NCI-H2171 treated with DMSO at 0.1 percent for 48 hours (cell line): Measurements from ENCODE around the gene FTO.
A peak's percentile ranks its signal among the peaks of the same experiment; 100 is the strongest.

ENCODE experiments used
- DNase-seq: peaks from one replicate; lab custom pipeline; 2025; lab: John Stamatoyannopoulos, UW

Gene FTO

GRCh38 chr16:54090602-54091001 is 386.6 kb downstream of the FTO start:
- DNase-seq: no peak

- no peak for DNase-seq
Observed at GRCh38 chr16:54093281-54093680, 389.3 kb downstream of the FTO start.

DNA sequence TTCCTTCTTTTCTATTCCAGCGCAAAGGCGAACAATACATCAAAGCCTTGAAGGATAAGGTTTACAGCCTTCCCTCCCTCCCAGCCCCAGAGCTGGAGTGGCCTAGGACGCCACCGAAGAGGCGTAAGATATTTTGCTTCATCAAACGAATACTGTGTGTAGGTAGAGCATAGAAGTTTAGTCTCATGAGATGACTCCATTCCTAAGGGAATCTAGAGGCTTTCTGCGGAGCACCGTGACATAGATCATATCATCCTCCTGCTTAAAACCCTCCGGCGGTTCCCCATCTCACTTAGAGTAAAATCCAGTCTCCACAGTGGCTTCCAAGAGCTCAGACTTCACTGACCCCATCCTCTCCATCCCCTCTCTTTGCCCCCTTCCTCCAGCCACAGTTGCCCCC is 390.7 kb downstream of the FTO start:
- no peak for DNase-seq

- DNase-seq: no peak
Observed at GRCh38 chr16:54096607-54097006, 392.7 kb downstream of the FTO start.

DNA sequence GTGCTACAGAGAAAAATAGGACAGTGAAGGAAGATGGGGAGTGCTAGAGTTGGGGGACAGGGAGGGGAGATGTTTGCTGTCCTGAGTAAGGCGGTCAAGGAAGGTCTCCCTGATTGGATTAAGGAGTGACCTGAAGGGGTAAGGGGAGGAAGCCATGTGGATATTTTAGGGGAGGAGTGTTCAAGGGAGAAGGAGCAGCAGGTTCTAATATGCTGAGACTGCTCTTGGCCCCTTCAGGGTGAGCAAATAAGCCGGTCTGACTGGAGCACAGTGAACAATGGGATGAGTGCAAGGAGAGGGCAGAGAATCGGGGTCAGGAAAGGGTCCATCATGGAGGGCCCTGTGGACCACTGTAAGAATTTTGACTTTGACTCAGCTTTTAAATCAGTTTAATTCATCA is 393.8 kb downstream of the FTO start:
- DNase-seq: no peak

DNA sequence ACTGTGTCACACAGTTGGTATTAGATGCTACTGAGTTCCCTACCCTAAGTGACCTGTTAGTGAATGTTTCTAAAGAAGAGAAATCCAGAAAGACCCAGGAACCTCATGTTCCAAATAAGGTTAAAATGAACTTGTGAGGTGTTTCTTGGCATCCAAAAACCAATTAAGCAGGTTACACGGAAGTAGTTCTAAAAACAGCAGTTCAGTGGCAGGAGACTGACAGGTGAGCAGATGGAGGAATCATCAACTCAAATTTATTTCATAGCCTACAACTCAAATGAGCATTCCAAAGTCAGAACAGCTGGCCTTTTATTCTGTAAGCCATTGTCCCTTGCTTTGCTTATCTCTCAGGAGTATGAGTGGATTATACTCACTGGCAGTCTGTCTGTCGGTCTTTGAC is 394.3 kb downstream of the FTO start:
- DNase-seq: peak; percentile 70

GRCh38 chr16:54099627-54100026 is 395.7 kb downstream of the FTO start:
- DNase-seq: no peak

DNA sequence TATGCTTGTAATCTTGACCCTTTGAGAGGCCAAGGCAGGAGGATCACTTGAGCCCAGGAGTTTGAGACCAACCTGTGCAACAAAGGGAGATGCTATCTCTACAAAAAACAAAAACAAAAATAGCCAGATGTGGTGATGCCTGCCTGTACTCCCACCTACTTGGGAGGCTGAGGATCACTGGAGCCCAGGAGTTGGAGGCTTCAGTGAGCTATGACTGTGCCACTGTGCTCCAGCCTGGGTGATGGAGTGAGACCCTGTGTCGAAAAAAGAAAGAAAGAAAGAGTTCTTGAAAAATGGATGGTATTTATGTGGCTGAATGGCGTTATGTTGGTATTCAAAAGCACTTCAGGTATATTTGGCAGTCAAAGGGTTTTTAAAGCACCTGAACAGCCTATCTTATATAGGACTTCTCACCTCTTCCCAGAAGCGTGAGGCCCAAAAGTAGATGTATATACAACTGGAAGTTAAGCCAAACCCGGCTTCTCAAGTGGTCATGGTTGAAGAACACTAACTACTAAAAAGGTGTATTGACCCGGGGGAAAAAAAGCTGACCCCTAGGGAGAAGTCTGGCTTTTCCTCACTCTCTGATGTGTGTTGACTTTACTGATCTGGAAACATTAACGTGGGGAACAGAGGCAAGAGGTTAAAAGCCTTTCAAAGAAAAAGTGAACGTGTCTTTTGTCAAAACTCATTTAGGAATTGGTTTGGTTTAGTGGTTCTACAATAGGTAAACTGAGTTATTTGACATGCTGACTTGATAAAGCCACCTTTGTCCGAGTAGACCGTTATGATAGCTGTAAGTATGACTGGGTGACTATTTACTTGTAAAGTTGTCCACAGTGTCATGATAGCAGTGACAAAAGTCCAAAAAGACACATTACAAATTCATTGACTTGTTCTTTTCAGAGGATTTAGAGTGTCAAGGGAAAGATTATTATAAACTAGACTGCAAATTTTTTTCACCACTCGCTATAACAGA is 399.2 kb downstream of the FTO start:
- no peak for DNase-seq

DNA sequence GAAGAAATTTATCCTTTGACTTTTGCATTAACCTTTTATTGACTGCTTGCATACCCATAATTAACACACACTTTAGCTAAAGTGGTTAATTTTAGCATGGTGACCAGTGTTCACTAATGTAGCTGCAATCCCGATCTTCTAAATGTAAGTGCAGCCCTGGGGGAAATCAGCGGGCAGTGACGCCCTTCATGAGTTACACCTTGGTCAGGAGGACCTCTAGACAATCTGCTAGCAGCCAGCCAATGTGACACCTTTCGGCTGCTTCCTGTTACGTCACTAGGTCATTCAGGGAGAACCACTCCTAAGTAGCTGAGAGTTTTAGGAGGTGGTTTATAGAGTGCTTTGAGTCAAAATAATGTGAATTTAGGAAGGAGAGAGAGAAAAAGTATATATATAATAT is 402.1 kb downstream of the FTO start:
- DNase-seq: no peak

- DNase-seq: no peak
Observed at GRCh38 chr16:54107583-54108202, 403.7 kb downstream of the FTO start.

DNA sequence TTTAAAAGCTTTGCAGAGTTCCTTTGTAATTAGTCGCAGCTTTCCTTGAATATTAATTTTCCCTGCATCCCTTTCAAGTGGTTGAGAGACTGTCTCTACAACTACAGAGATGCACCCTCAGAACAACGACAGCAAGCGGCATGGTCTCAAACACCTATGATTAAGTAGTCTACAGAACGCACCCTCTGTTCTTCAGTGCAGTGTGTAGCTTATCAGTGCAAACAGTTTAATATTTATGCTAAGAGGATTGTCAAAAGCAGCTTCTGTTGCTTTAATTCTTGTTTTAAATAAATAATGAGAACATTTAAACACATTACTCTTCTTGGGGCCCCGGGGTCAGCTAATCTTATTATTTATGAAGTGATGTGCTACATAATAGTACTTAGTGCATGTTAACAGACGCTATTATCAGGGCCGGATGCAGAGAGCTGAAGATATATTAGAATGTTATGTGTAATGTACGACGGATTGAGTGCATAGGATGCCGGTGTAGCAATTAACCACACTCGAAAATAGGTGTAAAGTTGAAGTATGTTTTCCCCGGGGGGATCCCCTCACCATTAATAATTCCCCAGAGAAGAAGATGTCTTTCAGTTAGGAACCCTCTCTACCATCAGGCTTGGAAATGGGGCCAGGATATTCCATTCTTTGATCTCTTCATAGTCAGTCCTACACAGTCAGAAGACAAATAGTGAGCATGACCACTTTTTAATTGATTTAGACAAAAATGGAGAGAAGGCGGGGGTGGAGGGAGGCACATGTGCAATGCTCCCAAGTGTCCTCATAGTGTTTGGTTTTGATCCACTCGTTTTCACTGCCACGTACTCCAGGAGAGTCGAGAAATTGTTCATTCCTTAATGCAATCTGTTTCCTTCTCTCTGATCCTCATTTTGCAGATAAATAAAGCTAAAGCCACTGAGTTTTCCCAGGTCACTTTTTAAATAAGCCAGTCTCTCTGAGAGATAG is 406.3 kb downstream of the FTO start:
- DNase-seq: no peak

DNA sequence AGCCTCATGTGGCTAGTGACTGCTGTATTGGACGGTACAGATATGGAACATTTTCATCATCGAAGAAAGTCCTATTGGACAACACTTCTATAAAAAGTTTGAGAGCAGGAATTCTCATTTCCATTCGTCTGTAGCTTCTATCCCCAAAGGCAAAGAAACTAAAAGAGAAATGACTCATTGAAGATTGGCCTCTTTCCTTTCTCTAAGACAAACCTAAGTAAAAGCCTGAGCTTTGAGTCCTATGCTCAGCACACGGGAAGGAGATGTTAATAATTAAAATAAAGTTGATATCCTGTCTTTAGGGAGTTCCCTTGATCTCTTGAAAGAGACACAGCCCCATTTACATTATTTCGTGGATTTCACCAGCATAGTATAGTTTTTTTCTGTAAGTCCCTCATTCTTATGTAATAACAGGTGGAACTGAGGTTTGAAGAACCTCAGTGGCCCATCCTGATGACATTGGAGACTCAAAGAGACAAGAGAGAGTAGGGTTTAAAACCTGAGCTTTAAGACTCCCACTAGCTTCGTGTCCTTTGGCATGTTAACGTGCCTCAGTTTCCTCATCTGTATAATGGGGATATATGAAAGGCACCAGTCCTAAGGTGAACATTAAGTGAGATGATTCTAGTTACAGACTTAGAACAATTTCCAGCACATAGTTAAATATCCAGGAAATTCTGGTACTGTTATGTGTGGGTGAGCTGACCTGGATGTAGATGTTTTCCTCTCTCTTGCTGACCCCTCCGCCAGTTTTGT is 408.7 kb downstream of the FTO start:
- DNase-seq: no peak

- no peak for DNase-seq
Observed at GRCh38 chr16:54115558-54115957, 411.6 kb downstream of the FTO start.

GRCh38 chr16:54116124-54116655 is 412.2 kb downstream of the FTO start:
- no peak for DNase-seq

DNA sequence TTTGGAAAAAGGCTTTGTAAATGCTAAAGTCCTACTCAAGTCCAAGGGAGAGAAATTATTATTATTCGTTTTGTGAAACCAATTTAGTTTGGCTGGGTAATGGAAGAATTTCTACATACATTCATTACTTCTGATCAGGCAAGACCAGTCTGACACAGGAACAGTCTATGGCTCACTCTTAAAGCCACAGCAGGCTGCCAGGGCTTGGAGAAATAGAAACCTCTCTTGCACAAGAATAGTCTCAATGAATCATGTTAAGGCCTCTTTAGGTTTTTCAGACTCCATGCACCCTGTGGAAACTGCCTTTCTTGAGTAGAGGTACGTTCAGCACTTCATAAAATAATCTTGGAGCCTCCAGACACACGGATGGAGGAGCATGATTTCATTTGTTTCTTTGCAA is 414.9 kb downstream of the FTO start:
- DNase-seq: no peak

GRCh38 chr16:54120846-54121480 is 417.0 kb downstream of the FTO start:
- no peak for DNase-seq

GRCh38 chr16:54121539-54122295 is 417.8 kb downstream of the FTO start:
- DNase-seq: no peak

GRCh38 chr16:54123766-54124165 is 419.8 kb downstream of the FTO start:
- DNase-seq: no peak

DNA sequence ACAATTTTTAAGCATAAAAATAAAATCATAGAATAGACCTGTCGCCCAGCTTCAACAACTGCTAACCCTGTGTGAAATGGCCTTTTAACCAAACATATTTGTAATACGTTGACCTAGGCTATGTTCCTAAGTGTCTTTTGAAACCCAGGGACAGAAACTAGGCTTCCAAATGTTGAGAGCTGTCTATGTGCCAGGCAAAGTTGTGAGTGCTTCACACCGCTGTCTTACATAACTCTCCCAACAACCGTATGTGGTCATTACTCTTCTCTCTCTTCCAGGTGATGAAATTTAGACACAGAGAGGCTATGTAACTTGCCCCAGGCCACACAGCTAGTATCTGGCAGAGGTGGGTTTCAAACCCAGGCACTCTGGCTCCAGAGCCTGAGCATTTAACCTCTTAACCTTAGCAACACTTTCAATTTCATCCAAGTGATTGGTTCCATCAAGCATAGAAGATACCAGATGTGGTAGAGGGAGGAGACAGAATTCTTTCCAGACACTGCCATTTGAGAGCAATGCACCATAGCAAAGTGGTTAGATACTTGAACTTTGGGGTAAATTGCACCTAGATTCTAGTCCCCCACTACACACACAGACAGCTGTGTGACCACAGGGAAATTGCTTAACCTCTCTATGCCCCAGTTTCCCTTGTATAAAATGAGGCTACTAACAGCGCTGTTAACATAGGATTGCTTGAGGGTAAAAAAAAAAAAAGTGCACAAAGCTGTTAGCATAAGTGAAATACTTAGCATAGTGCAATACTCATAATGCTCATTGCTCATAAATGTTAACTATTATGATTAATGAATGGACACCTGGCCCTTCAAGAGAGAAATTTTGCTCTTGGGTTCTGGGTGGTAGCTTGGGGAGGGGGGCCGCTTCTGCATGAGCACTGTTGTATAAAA is 422.0 kb downstream of the FTO start:
- no peak for DNase-seq
